HEK293 (cell line): ENCODE results near the gene MYOD1.

Experiments used
- MYNN ChIP-seq: fragments of 450-650 bp; formaldehyde crosslinking; IDR thresholded peaks from 2 replicates; pipeline ENCODE4 v1.5.1; 2016; ENCODE audit warnings: missing biosample characterization, missing genetic modification characterization, borderline replicate concordance
- YY1 ChIP-seq: fragments of 450-650 bp; formaldehyde crosslinking; IDR thresholded peaks from 2 replicates; pipeline ENCODE4 v1.5.1; 2018; ENCODE audit warnings: missing biosample characterization, missing genetic modification characterization
- ZNF23 ChIP-seq: fragments of 450-650 bp; formaldehyde crosslinking; IDR thresholded peaks from 2 replicates; pipeline ENCODE4 v1.5.1; 2016; ENCODE audit warnings: missing biosample characterization, missing genetic modification characterization, borderline replicate concordance
- ZNF274 ChIP-seq, 2 experiments: fragments of 200-500 bp in 1 of 2; fragments of 450-650 bp in 1 of 2; sonication (Bioruptor generic) in 1 of 2; formaldehyde crosslinking in 1 of 2; IDR thresholded peaks; 2 replicates each; pipeline versions ENCODE4 v1.5.1 to v1.6.1; 2014 to 2016; ENCODE audit warnings: borderline replicate concordance in 1 of 2, inconsistent platforms in 1 of 2, low read length in 1 of 2, missing biosample characterization in 1 of 2, missing genetic modification characterization in 1 of 2
- ZNF292 ChIP-seq: fragments of 450-650 bp; formaldehyde crosslinking; IDR thresholded peaks from 2 replicates; pipeline ENCODE4 v1.5.1; 2016; ENCODE audit warnings: low read depth, missing biosample characterization, missing genetic modification characterization, borderline replicate concordance
- ZNF624 ChIP-seq: fragments of 450-650 bp; formaldehyde crosslinking; IDR thresholded peaks from 2 replicates; pipeline ENCODE4 v1.5.1; 2017; ENCODE audit warnings: missing biosample characterization, missing genetic modification characterization
- ZNF629 ChIP-seq: fragments of 450-650 bp; formaldehyde crosslinking; IDR thresholded peaks from 2 replicates; pipeline ENCODE4 v1.5.1; 2017; ENCODE audit warnings: missing biosample characterization, missing genetic modification characterization
- ZNF830 ChIP-seq: fragments of 450-650 bp; IDR thresholded peaks from 2 replicates; pipeline ENCODE4 v1.5.0; 2018; ENCODE audit warnings: missing biosample characterization, missing genetic modification characterization, low read depth, mild to moderate bottlenecking, moderate library complexity

- TF ChIP-seq ZNF23 = no peak
- no peak for TF ChIP-seq ZNF629 (tag by site-specific recombination)
- no peak for TF ChIP-seq ZNF624 (tag by site-specific recombination)
- no peak for TF ChIP-seq MYNN (tag by site-specific recombination)
- no peak for TF ChIP-seq YY1 (tag by site-specific recombination)
- no peak for TF ChIP-seq ZNF274 (IDR thresholded peaks at IDR 0.05; ENCODE audit: low read length)
- no peak for TF ChIP-seq ZNF274 (tag by site-specific recombination; IDR thresholded peaks at IDR 0.05; ENCODE audit: borderline replicate concordance)
- TF ChIP-seq ZNF830 (tag by site-specific recombination) = no peak
- TF ChIP-seq ZNF292 (tag by site-specific recombination) = no peak
Observed at GRCh38 chr11:17691976-17692375, 27.4 kb upstream of the MYOD1 start.
